IPS-18a (cell line): ENCODE data around the gene ATAD3A.
"Not testable (repeated sequence)": the region's sequence is repeated elsewhere in the genome, so short reads cannot be mapped to it uniquely, and the experiment has no call there.

Source experiments
- H3K27ac ChIP-seq: one replicate; pipeline ENCODE4 v1.5.1; 2013; ENCODE audit warnings: low read length
- H3K27me3 ChIP-seq: one replicate; pipeline ENCODE4 v1.6.1; 2013; ENCODE audit warnings: mild to moderate bottlenecking, low read length; ENCODE audit not compliant: control insufficient read depth, insufficient read depth
- H3K36me3 ChIP-seq: one replicate; pipeline ENCODE4 v1.6.1; 2013; ENCODE audit warnings: low read depth, low read length; ENCODE audit not compliant: control insufficient read depth
- H3K4me1 ChIP-seq: one replicate; pipeline ENCODE4 v1.6.1; 2013; ENCODE audit warnings: low read depth, low read length; ENCODE audit not compliant: control insufficient read depth
- H3K4me3 ChIP-seq: one replicate; pipeline ENCODE4 v1.5.1; 2013; ENCODE audit warnings: low read length
- H3K9ac ChIP-seq: one replicate; pipeline ENCODE4 v1.6.1; 2013; ENCODE audit warnings: mild to moderate bottlenecking, low read length, moderate library complexity
- H3K9me3 ChIP-seq: one replicate; pipeline ENCODE4 v1.6.1; 2013; ENCODE audit warnings: low read depth, low read length; ENCODE audit not compliant: control insufficient read depth

The ATAD3A gene

DNA sequence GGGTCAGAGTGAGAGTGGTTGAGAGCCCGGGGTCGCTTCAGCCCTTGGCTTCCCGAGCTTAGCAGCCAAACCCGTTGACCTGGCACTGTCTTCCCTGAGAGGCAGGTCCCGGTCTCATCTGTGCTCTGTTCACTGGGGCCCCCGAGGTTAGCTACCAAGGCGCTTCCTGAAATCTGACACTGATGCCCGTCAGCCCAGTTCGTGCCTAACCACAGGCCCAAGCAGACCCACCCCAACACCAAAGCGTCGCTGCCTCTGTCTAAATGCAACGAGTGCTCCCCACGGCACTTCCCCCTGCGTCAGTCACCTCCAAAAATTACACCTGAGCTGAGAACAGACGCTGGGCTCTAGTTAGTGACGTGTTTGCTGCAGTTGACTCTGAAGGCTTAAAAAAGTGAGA, 2.4 kb downstream of the ATAD3A start:
- H3K9ac ChIP-seq: not testable (repeated sequence)

DNA sequence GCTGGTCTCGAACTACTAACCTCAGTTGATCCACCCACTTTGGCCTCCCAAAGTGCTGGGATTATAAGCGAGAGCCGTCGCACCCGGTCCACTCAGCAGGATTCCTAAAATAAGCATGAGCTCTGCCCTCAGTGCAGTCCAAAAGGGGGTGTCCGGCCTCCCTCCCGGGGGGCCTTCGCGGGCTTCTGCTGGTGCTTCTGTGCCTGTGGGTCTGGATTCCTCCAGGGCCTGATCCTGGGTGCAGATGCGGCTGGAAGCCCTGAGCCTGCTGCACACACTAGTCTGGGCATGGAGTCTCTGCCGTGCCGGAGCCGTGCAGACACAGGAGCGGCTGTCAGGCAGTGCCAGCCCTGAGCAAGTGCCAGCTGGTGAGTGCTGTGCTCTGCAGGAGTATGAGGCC, 5.0 kb downstream of the ATAD3A start:
- H3K27ac ChIP-seq, H3K4me3 ChIP-seq, H3K27me3 ChIP-seq, H3K9ac ChIP-seq, H3K9me3 ChIP-seq, H3K4me1 ChIP-seq: not testable (repeated sequence)
- H3K36me3 ChIP-seq: peaks cover 10% of the 10 kb centered on the region

More for the DNA sequence above, 2.4 kb downstream of the ATAD3A start:
- H3K4me1 ChIP-seq, H3K36me3 ChIP-seq, H3K9me3 ChIP-seq, H3K27ac ChIP-seq, H3K27me3 ChIP-seq, H3K4me3 ChIP-seq: not testable (repeated sequence)

DNA sequence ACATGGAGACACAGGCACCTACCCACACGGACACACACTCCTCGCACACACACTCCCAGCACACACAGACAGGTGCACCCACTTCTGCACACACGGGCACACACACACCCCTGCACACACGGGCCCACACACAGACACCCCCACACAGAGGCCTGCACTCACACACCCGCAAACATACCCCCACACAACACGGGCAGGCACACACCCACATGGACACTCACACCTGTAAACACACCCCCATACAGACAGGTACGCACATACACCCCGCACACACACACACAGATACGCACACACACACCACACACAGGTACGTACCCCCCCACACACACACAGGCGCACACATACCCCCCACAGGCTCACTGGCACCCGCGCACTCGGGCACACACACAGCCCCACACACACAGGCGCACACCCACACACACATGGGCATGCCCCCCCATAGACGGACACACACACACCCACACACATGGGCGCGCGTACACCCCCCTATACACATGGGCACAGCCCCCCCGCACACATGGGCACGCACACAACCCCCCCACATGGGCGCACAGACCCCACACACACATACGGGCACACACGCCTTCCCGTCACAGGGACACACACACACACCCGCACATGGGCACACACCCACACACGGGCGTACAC, 6.1 kb downstream of the ATAD3A start:
- Histone ChIP-seq H3K27ac (no peak overlapping the region), H3K4me1 (no peaks in the 10 kb centered on the region), H3K9ac (no peak overlapping the region), H3K36me3 (peaks cover 10% of the 10 kb centered on the region), H3K27me3 (no peaks in the 10 kb centered on the region), H3K9me3 (no peaks in the 10 kb centered on the region), H3K4me3 (no peak overlapping the region)

DNA sequence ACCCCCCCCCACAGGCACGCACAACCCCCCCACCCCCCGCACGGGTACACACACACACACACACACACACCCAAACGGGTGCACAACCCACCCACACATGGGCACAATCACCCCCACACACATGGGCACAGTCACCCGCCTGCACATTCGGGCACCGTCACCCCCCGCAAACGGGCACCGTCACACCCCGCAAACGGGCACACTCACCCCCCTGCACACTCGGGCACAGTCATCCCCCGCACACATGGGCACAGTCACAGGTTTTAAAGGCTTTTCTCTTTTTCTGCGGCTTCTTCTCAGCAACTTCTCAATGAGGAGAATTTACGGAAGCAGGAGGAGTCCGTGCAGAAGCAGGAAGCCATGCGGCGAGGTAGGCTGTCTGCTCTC, 6.7 kb downstream of the ATAD3A start:
- not testable (repeated sequence) for H3K9me3 ChIP-seq, H3K9ac ChIP-seq, H3K4me3 ChIP-seq, H3K27me3 ChIP-seq, H3K27ac ChIP-seq, H3K4me1 ChIP-seq
- H3K36me3 ChIP-seq: peaks cover 10% of the 10 kb centered on the region

DNA sequence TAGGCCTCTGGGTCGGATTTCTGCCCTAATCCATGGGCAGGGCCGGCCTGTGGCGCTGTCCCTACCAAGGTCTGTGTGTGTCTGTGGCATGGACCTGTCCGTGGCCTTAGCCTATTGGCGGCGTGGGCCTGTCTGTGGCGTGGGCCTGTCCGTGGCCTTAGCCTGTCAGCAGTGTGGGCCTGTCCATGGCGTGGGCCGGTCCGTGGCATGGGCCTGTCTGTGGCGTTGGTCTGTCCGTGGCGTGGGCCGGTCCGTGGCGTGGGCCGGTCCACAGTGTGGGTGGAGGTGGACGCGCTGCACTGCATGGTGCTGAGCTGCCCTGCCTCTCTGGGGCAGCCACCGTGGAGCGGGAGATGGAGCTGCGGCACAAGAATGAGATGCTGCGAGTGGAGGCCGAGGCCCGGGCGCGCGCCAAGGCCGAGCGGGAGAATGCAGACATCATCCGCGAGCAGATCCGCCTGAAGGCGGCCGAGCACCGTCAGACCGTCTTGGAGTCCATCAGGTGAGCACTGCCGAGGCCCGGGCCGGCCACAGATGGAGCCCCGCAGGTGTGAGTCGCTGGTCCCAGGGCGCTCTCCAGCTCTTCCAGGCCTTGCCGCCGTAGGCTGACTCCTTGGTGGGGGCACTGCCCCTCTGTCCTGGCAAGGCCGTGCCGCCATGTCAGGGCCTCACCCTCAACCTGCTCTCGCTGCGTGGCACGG, 8.0 kb downstream of the ATAD3A start:
- not testable (repeated sequence) for H3K4me1 ChIP-seq, H3K9me3 ChIP-seq, H3K9ac ChIP-seq, H3K4me3 ChIP-seq, H3K27me3 ChIP-seq, H3K27ac ChIP-seq
- H3K36me3 ChIP-seq: peaks cover 10% of the 10 kb centered on the region

DNA sequence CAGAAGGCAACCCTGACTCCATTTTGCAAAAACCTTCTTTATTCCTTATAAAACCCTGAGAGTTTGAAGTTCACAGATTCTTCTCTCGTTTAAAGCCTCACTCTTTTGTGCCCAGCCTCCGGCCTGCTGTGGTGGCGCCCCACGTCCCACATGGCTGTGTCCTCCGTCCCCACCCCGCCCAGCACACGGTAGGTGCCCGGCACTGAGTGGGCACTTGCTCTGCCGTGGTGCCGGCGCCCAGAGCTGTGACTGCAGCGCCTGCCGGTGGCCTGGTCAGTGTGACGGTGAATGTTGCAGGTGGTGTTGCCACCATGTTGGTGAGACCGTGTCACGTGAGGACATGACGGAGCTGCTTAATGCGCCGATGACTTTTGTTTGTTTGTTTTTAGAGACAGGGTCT, 9.4 kb downstream of the ATAD3A start:
- H3K27me3 ChIP-seq: no peaks in the 10 kb centered on the region
- no peaks in the 10 kb centered on the region for H3K4me1 ChIP-seq
- peaks cover 17% of the 10 kb centered on the region for H3K36me3 ChIP-seq
- H3K4me3 ChIP-seq: no peak overlapping the region
- no peaks in the 10 kb centered on the region for H3K9me3 ChIP-seq
- H3K27ac ChIP-seq: no peak overlapping the region
- H3K9ac ChIP-seq: no peak overlapping the region

DNA sequence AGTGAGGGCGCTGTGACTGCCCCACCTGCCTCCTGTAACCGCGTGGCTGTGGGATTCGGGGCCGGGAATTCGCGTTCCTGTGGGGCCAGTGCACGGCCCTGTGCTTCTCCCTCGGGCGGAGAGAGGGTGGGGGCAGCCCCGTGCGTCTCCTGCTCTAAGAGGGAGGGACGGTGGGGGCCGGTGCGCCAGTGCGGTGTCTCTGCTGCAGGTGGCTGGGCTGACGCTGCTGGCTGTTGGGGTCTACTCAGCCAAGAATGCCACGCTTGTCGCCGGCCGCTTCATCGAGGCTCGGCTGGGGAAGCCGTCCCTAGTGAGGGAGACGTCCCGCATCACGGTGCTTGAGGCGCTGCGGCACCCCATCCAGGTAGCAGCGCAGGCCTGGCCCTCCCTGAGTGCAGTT, 10.6 kb downstream of the ATAD3A start:
- H3K4me1 ChIP-seq, H3K27ac ChIP-seq, H3K9ac ChIP-seq, H3K27me3 ChIP-seq, H3K4me3 ChIP-seq, H3K9me3 ChIP-seq: not testable (repeated sequence)
- H3K36me3 ChIP-seq: peaks cover 21% of the 10 kb centered on the region

DNA sequence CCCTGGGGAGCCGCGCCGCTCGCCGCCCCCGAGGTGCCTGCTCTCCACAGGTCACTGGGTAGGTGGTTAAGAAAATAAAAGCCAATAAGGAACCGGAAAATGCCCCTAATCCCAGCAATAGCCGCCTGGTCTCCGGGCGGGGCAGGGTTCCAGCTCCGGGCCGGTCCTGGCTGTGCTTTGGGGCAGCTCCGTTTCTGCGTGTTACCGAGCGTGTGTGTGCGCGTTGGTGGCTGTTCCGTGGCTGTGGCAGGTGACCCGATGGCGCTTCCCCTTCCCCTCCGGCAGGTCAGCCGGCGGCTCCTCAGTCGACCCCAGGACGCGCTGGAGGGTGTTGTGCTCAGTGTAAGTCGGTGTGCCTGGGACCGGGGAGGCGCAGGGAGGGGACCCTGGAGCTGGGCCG, 11.3 kb downstream of the ATAD3A start:
- not testable (repeated sequence) for H3K27ac ChIP-seq, H3K4me3 ChIP-seq, H3K9ac ChIP-seq, H3K27me3 ChIP-seq, H3K4me1 ChIP-seq, H3K9me3 ChIP-seq
- peaks cover 17% of the 10 kb centered on the region for H3K36me3 ChIP-seq

DNA sequence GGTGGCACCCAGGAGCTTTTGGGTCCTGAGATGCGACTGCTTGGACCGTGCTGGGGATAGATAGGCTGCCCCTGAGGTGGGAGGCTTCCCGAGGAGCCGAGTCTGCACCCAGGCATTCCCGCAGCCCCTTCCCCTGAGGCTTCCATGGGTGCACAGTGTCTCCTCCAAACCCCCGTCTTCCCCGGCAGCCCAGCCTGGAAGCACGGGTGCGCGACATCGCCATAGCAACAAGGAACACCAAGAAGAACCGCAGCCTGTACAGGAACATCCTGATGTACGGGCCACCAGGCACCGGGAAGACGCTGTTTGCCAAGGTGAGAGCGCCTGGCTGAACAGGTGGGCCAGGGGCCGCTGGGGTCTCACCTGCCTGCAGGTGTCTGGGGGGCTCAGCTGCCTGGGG, 11.7 kb downstream of the ATAD3A start:
- H3K27me3 ChIP-seq, H3K27ac ChIP-seq, H3K4me3 ChIP-seq, H3K9ac ChIP-seq, H3K9me3 ChIP-seq, H3K4me1 ChIP-seq: not testable (repeated sequence)
- H3K36me3 ChIP-seq: peaks cover 16% of the 10 kb centered on the region

DNA sequence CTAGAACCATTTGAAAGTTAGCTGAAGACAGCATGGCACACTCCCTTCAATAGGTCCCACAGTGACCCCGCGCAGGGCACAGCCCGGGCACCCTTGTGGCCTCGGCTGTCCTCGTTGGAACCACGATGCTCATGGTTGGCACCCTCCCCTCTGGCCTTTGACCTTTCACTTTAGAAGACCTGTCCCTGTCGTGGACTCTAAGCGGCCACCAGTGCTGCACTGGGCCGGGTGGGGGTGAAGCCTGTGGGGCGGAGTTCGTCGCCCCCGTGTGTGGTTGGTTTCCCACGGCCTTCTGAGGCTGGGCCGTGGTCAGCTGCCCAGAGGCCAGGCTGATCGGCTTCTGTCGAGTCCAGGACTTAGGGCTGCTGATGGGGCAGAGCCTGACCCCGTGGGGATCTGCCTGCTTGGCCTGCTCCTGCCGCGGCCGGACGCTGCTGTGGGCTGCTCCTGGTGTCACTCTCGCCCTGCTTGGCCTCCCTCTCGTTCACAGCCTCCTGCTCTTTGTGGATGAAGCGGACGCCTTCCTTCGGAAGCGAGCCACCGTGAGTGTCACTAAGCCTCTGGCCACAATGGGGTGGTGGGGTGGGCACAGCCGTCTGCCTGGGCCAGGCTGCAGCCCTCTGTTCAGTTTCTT, 12.9 kb downstream of the ATAD3A start:
- H3K9me3 ChIP-seq, H3K9ac ChIP-seq, H3K4me1 ChIP-seq, H3K4me3 ChIP-seq, H3K27ac ChIP-seq, H3K27me3 ChIP-seq: not testable (repeated sequence)
- H3K36me3 ChIP-seq: peaks cover 26% of the 10 kb centered on the region

DNA sequence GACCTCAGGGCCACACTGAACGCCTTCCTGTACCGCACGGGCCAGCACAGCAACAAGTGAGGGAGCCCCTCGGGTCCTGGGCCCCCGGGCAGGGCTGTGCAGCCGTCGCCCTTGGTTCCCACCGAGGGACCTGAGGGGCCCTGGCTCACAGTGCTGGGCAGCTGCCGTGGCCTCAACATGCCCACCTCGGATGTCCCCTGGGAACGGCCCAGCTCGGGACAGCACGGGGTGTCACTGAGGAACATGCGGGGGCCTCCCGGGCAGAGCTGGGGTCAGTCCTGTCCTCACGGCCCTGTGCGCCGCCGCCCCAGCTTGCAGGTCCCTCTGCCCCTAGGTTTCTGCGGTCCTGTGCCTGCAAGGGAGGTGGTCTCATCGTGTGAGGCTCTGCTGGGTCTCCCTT, 14.5 kb downstream of the ATAD3A start:
- H3K4me3 ChIP-seq, H3K4me1 ChIP-seq, H3K9me3 ChIP-seq, H3K27ac ChIP-seq, H3K9ac ChIP-seq, H3K27me3 ChIP-seq: not testable (repeated sequence)
- H3K36me3 ChIP-seq: peaks cover 22% of the 10 kb centered on the region
